Measurements from ENCODE around the gene CIITA.

Gene CIITA

DNA sequence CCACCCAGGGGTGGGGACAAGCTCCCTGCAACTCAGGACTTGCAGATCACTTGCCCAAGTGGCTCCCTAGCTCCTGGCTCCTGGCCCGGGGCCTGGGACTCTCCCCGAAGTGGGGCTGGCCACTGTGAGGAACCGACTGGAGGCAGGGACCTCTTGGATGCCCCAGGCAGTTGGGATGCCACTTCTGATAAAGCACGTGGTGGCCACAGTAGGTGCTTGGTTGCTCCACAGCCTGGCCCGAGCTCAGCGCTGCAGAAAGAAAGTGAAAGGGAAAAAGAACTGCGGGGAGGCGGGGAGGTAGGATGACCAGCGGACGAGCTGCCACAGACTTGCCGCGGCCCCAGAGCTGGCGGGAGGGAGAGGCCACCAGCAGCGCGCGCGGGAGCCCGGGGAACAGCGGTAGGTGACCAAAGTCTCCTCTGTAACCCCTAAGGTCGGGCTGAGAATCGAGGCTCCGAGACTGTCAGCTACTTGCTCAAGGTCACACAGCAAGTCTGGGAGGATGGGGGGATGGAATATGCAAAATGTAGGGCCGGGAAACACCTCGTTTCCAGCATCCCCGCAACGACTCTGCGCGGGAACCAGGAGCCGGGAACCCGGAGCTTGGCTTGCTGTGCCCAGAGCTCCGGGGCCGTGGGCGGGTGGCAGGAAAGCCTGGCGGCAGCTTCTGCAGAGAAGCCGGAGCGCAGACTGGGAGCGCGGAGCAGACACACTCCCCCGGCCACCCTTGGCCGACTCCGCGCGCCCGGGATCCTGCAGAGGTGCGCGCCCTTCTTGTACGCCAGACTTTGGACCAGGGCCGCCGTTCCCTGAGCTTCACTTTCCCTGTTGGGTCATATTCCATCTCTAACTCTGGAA lies 1.9 kb downstream of the CIITA start:
- DNase-seq (ENCODE audit: low read depth in 3 of 3), result no peak

GRCh38 chr16:10879681-10880589 lies 2.9 kb downstream of the CIITA start:
- DNase-seq (ENCODE audit: low read depth in 3 of 3), result no peak

DNA sequence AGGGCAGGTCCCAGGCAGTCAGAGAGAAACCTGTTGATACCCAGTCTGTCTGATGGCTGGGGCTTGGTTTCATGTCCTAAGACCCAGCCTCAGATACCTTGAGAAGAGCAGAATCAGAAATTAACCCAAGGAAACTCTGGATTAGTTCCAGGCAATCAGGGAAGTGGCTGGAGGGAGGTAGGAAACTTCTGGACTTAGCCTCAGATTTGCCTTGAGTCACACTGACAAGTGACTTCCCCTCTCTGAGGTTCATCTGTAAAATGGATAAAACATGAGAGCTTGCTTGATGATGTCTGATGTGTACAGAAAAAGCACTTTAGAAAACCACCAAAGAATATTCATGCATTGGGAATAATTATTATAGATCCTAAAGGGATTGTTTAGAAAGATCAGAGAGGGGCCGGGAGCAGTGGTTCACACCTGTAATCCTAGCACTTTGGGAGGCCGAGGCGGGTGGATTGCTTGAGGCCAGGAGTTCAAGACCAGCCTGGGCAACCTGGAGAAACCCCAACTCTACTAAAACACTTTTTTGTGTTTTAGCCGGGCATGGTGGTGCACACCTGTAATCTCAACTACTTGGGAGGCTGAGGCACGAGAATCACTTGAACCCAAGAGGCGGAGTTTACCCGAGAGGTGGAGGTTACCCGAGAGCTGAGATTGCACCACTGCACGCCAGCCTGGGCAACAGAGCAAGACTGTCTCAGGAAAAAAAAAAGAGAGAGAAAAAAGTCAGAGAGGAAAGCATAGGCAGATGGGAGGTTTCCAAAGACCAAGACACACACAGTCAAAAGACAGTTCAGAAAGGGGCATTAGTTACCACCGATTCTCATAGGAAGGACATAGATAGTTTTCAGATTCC lies 3.8 kb downstream of the CIITA start:
- no peak for DNase-seq (ENCODE audit: low read depth in 3 of 3)

- DNase-seq (ENCODE audit: low read depth in 3 of 3), result no peak
Measured at GRCh38 chr16:10881479-10882030, 4.6 kb downstream of the CIITA start.

GRCh38 chr16:10883004-10883403 lies 6.0 kb downstream of the CIITA start:
- DNase-seq (ENCODE audit: low read depth in 3 of 3), result no peak

DNA sequence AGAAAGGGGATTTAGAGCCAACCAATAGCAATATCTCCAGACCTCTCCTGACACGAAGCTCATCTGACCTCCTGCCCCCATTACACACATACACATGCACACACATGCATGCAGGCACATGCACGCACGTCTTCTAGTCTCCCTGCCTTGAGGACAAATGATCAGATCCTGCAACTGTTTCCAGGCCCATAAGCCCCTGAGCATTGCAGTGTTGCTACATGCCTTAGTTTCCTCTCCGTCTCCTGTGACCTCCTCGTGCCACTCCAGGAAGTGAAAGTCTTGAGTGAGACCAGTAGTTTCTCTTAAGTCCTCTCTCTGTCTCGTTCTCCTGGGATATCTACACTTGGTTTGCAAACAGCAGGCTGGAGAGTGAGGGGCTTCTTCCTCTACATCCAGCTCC lies 8.2 kb downstream of the CIITA start:
- no peak for DNase-seq (ENCODE audit: low read depth in 3 of 3)

- DNase-seq (ENCODE audit: low read depth in 3 of 3), result no peak
Measured at GRCh38 chr16:10888320-10888937, 11.4 kb downstream of the CIITA start.

- no peak for DNase-seq (ENCODE audit: low read depth in 3 of 3)
Measured at GRCh38 chr16:10889855-10890254, 12.9 kb downstream of the CIITA start.

DNA sequence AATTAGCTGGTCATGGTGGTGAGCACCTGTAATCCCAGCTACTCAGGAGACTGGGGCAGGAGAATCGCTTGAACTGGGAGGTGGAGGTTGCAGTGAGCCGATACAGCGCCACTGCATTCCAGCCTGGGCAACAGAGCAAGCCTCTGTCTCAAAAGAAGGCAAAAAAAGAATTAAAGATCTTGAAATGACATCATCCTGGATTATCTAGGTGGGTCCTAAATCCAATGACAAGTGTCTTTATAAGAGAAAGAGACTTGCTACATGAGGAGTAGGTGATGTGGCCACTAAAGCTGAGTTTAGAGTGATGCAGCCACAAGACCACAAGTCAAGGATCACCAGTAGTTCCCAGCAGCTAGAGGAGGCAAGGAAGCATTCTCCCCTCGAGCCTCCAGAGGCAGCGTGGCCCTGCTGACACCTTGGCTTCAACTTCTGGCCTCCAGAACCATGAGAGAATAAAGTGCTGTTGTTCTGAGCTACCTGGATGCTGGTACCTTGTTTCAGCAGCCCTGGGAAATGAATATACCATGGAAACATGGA lies 15.8 kb downstream of the CIITA start:
- DNase-seq (ENCODE audit: low read depth in 3 of 3), result no peak

GRCh38 chr16:10895053-10895946 lies 18.3 kb downstream of the CIITA start:
- peak in 1 of 3 experiments; percentile 17 for DNase-seq (ENCODE audit: low read depth in 3 of 3)

GRCh38 chr16:10896165-10896564 lies 19.2 kb downstream of the CIITA start:
- DNase-seq (ENCODE audit: low read depth in 3 of 3), result no peak

- DNase-seq (ENCODE audit: low read depth in 3 of 3), result no peak
Measured at GRCh38 chr16:10896723-10897122, 19.7 kb downstream of the CIITA start.

GRCh38 chr16:10897134-10897533 lies 20.1 kb downstream of the CIITA start:
- no peak for DNase-seq (ENCODE audit: low read depth in 3 of 3)

DNA sequence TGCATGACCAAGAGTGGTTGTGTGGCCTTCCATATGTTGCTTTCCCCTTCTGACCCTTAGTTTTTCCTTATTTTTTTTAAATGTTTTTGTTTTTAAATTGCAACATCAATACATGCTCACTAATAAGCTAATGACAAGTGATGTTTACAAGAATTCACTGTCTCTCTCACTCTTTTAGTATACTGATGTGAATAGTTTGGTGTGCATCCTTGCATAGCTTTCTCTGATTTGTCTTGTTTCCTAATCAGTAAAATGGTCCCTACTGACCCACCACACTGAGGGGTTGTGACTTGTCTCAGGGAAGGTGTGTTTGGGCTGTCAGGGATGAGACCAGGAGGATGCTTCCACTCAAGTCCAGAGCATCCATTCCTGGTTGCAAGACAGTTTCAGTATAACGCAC lies 26.0 kb downstream of the CIITA start:
- DNase-seq (ENCODE audit: low read depth in 3 of 3), result no peak

DNA sequence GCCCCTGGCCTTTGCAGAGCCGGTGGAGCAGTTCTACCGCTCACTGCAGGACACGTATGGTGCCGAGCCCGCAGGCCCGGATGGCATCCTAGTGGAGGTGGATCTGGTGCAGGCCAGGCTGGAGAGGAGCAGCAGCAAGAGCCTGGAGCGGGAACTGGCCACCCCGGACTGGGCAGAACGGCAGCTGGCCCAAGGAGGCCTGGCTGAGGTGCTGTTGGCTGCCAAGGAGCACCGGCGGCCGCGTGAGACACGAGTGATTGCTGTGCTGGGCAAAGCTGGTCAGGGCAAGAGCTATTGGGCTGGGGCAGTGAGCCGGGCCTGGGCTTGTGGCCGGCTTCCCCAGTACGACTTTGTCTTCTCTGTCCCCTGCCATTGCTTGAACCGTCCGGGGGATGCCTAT lies 29.5 kb downstream of the CIITA start:
- no peak for DNase-seq (ENCODE audit: low read depth in 3 of 3)

DNA sequence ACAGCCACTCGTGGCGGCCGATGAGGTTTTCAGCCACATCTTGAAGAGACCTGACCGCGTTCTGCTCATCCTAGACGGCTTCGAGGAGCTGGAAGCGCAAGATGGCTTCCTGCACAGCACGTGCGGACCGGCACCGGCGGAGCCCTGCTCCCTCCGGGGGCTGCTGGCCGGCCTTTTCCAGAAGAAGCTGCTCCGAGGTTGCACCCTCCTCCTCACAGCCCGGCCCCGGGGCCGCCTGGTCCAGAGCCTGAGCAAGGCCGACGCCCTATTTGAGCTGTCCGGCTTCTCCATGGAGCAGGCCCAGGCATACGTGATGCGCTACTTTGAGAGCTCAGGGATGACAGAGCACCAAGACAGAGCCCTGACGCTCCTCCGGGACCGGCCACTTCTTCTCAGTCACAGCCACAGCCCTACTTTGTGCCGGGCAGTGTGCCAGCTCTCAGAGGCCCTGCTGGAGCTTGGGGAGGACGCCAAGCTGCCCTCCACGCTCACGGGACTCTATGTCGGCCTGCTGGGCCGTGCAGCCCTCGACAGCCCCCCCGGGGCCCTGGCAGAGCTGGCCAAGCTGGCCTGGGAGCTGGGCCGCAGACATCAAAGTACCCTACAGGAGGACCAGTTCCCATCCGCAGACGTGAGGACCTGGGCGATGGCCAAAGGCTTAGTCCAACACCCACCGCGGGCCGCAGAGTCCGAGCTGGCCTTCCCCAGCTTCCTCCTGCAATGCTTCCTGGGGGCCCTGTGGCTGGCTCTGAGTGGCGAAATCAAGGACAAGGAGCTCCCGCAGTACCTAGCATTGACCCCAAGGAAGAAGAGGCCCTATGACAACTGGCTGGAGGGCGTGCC lies 30.1 kb downstream of the CIITA start:
- no peak for DNase-seq (ENCODE audit: low read depth in 3 of 3)

DNA sequence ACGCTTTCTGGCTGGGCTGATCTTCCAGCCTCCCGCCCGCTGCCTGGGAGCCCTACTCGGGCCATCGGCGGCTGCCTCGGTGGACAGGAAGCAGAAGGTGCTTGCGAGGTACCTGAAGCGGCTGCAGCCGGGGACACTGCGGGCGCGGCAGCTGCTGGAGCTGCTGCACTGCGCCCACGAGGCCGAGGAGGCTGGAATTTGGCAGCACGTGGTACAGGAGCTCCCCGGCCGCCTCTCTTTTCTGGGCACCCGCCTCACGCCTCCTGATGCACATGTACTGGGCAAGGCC lies 30.7 kb downstream of the CIITA start:
- no peak for DNase-seq (ENCODE audit: low read depth in 3 of 3)

GRCh38 chr16:10911267-10911666 lies 34.3 kb downstream of the CIITA start:
- DNase-seq (ENCODE audit: low read depth in 3 of 3), result no peak

GRCh38 chr16:10916534-10916933 lies 39.5 kb downstream of the CIITA start:
- DNase-seq (ENCODE audit: low read depth in 3 of 3), result no peak
